ENCODE results near the gene RASSF7.

RASSF7 gene

GRCh38 chr11:551131-551530 is 9.6 kb upstream of the RASSF7 start:
- DNase-seq, result no peak

GRCh38 chr11:551596-551995 is 9.2 kb upstream of the RASSF7 start:
- DNase-seq, result no peak

- no peak for DNase-seq
Observed at GRCh38 chr11:553083-553987, 7.4 kb upstream of the RASSF7 start.

- DNase-seq, result no peak
Observed at GRCh38 chr11:553988-554340, 6.8 kb upstream of the RASSF7 start.

GRCh38 chr11:554428-555226 is 6.1 kb upstream of the RASSF7 start:
- DNase-seq, result peak in 14 of 56 donors; percentile 10 to 66 (median 33)

GRCh38 chr11:555227-555779 is 5.5 kb upstream of the RASSF7 start:
- DNase-seq, result peak in 1 of 56 donors; percentile 63

- DNase-seq, result no peak
Observed at GRCh38 chr11:555780-556661, 4.7 kb upstream of the RASSF7 start.

GRCh38 chr11:556662-557256 is 4.0 kb upstream of the RASSF7 start:
- no peak for DNase-seq

GRCh38 chr11:557328-558132 is 3.2 kb upstream of the RASSF7 start:
- no peak for DNase-seq

GRCh38 chr11:558503-558902 is 2.3 kb upstream of the RASSF7 start:
- DNase-seq, result no peak

GRCh38 chr11:559020-559620 is 1.6 kb upstream of the RASSF7 start:
- no peak for DNase-seq

- DNase-seq, result no peak
Observed at GRCh38 chr11:559712-560304, 962 bp upstream of the RASSF7 start.

GRCh38 chr11:561148-562003 is 606 bp downstream of the RASSF7 start:
- DNase-seq, result peak in 5 of 56 donors; percentile 20 to 45 (median 38)

GRCh38 chr11:562046-562645 is 1.4 kb downstream of the RASSF7 start:
- no peak for DNase-seq

- DNase-seq, result no peak
Observed at GRCh38 chr11:563066-563811, 2.5 kb downstream of the RASSF7 start.

GRCh38 chr11:563812-564578 is 3.2 kb downstream of the RASSF7 start:
- no peak for DNase-seq
